CD14-positive monocyte (primary cell): Measurements from ENCODE around the gene FTSJ3. TPM values are rescaled to one million over a fixed set of nuclear protein-coding genes. Genes with fewer than 3 reads are reported as not detected.

ENCODE experiments used
- polyA plus RNA-seq, 3 donors: library from polyadenylated mRNA; depleted of rRNA in 1 of 3; unstranded in 2 of 3; stranded (reverse) in 1 of 3; fragments of 300-500 nt in 2 of 3; fragments of >200 nt in 1 of 3; fragmentation: Illumina TruSeq in 2 of 3; gene quantifications; 1 replicate in 2 of 3; 2 replicates in 1 of 3; pipeline ENCODE4 v1.2.3, GENCODE V29; 2012 to 2021

FTSJ3 gene
- polyA plus RNA-seq, 3 donors: 9.2 to 23.7 (median 15.0) TPM

Other genes starting within 250 kb of the FTSJ3 start
- 10 to 100 TPM in 1 of 3 donors, 1 to 10 TPM in 2; 4.1 to 12.5 (median 9.5) TPM for gene TACO1, start 226.8 kb downstream of the FTSJ3 start, polyA plus RNA-seq
- gene MAP3K3, start 205.2 kb downstream of the FTSJ3 start, polyA plus RNA-seq: 100 to 1,000 TPM in 1 of 3 donors, 10 to 100 TPM in 2; 52.2 to 219 (median 63.6) TPM
- 100 to 1,000 TPM; 315 to 631 (median 334) TPM for gene LIMD2, start 127.5 kb downstream of the FTSJ3 start, polyA plus RNA-seq
- gene STRADA, start 85.9 kb downstream of the FTSJ3 start, polyA plus RNA-seq: 10 to 100 TPM; 12.5 to 51.9 (median 19.8) TPM
- 10 to 100 TPM; 15.2 to 56.4 (median 43.0) TPM for gene CCDC47, start 54.1 kb downstream of the FTSJ3 start, polyA plus RNA-seq
- 10 to 100 TPM in 1 of 3 donors, 1 to 10 TPM in 2; 3.1 to 89.2 (median 5.3) TPM for gene DDX42, start 53.5 kb downstream of the FTSJ3 start, polyA plus RNA-seq
- gene PSMC5, start 232 bp downstream of the FTSJ3 start, polyA plus RNA-seq: 10 to 100 TPM; 82.8 to 97.2 (median 88.3) TPM
- 10 to 100 TPM; 60.2 to 77.9 (median 64.0) TPM for gene SMARCD2, start 15.0 kb upstream of the FTSJ3 start, polyA plus RNA-seq
- not detected for gene CSH2, start 46.0 kb upstream of the FTSJ3 start, polyA plus RNA-seq
- not detected for gene GH2, start 54.3 kb upstream of the FTSJ3 start, polyA plus RNA-seq
- gene CSH1, start 68.9 kb upstream of the FTSJ3 start, polyA plus RNA-seq: not detected
- not detected for gene CSHL1, start 83.6 kb upstream of the FTSJ3 start, polyA plus RNA-seq
- not detected for gene GH1, start 91.2 kb upstream of the FTSJ3 start, polyA plus RNA-seq
- gene CD79B, start 104.7 kb upstream of the FTSJ3 start, polyA plus RNA-seq: 10 to 100 TPM; 19.6 to 21.8 (median 20.9) TPM
- gene SCN4A, start 145.3 kb upstream of the FTSJ3 start, polyA plus RNA-seq: not detected
- gene PRR29, start 170.7 kb upstream of the FTSJ3 start, polyA plus RNA-seq: 1 to 10 TPM in 2 of 3 donors, under 1 TPM in 1; 0.03 to 2.1 (median 1.4) TPM
- 100 to 1,000 TPM; 111 to 186 (median 174) TPM for gene ICAM2, start 193.0 kb upstream of the FTSJ3 start, polyA plus RNA-seq